IMR-90 (cell line): ENCODE data around the gene NT5E. TPM values are rescaled to one million over a fixed set of nuclear protein-coding genes. Genes with fewer than 3 reads are reported as not detected.

Experiments
- ATAC-seq: fragments of 200-7000 bp; cut with Tn5 transposase; 2 replicates; pipeline ENCODE4 v1.9.1; 2020; ENCODE audit warnings: low read depth, mild to moderate bottlenecking, moderate library complexity
- BruUV-seq: library from RNA; stranded (reverse); fragments of 400-500 nt; replicated peaks from 2 replicates; lab custom pipeline; 2021; lab: Mats Ljungman, UMichigan
- CTCF ChIA-PET: fragments of 300-600 bp; formaldehyde crosslinking; extraction: SDS; loops from one replicate; lab custom pipeline; 2021; ENCODE audit warnings: antibody characterized with exemption; lab: Yijun Ruan, JAX
- POLR2A ChIA-PET: fragments of 300-600 bp; sonication (Branson Sonifier 250); formaldehyde crosslinking; loops from one replicate; lab custom pipeline; 2022; ENCODE audit warnings: antibody characterized with exemption; ENCODE audit not compliant: unreplicated experiment; lab: Charles Lee
- DNase-seq: peaks from one replicate; pipeline ENCODE4 v3.0.0; 2013
- H2AFZ ChIP-seq: replicated peaks from 2 replicates; pipeline ENCODE3; 2013; ENCODE audit warnings: low read length, mild to moderate bottlenecking; ENCODE audit not compliant: poor library complexity
- H2AK5ac ChIP-seq: 2 replicates; pipeline ENCODE4 v1.6.1; 2013; ENCODE audit warnings: low read depth, low read length, inconsistent platforms
- H2AK9ac ChIP-seq: replicated peaks from 2 replicates; pipeline ENCODE3; 2013; ENCODE audit warnings: mild to moderate bottlenecking, low read depth, low read length, moderate library complexity; ENCODE audit not compliant: poor library complexity
- H2BK120ac ChIP-seq: 2 replicates; pipeline ENCODE4 v1.6.1; 2013; ENCODE audit warnings: low read depth, low read length, inconsistent platforms
- H2BK15ac ChIP-seq: 3 replicates; pipeline ENCODE4 v1.6.1; 2013; ENCODE audit warnings: low read depth, low read length, inconsistent platforms
- H2BK20ac ChIP-seq: 2 replicates; pipeline ENCODE4 v1.6.1; 2013; ENCODE audit warnings: low read depth, mild to moderate bottlenecking, inconsistent platforms, low read length, moderate library complexity
- H2BK5ac ChIP-seq: 2 replicates; pipeline ENCODE4 v1.6.1; 2013; ENCODE audit warnings: mild to moderate bottlenecking, low read depth, low read length, inconsistent platforms; ENCODE audit not compliant: poor library complexity, severe bottlenecking
- H3K14ac ChIP-seq: replicated peaks from 2 replicates; pipeline ENCODE4 v1.6.1; 2013; ENCODE audit warnings: low read depth, low read length, inconsistent platforms
- H3K18ac ChIP-seq: 2 replicates; pipeline ENCODE4 v1.6.1; 2013; ENCODE audit warnings: low read depth, low read length, control low read depth
- H3K23ac ChIP-seq: 2 replicates; pipeline ENCODE4 v1.6.1; 2013; ENCODE audit warnings: low read depth, low read length, inconsistent platforms
- H3K27ac ChIP-seq: 2 replicates; pipeline ENCODE4 v1.5.1; 2013; ENCODE audit warnings: mild to moderate bottlenecking, control low read depth, low read length; ENCODE audit not compliant: insufficient read depth
- H3K27me3 ChIP-seq: 2 replicates; pipeline ENCODE4 v1.6.1; 2013; ENCODE audit warnings: low read length; ENCODE audit not compliant: control insufficient read depth, insufficient read depth
- H3K36me3 ChIP-seq: 2 replicates; pipeline ENCODE4 v1.6.1; 2013; ENCODE audit warnings: low read length, mixed read lengths; ENCODE audit not compliant: control insufficient read depth, insufficient read depth
- H3K4ac ChIP-seq: 2 replicates; pipeline ENCODE4 v1.6.1; 2013; ENCODE audit warnings: low read depth, low read length, inconsistent platforms
- H3K4me1 ChIP-seq: 2 replicates; pipeline ENCODE4 v1.6.1; 2013; ENCODE audit warnings: low read length, mixed read lengths; ENCODE audit not compliant: control insufficient read depth, insufficient read depth
- H3K4me2 ChIP-seq: 2 replicates; pipeline ENCODE4 v1.6.1; 2013; ENCODE audit warnings: low read depth, mild to moderate bottlenecking, control low read depth, low read length, moderate library complexity
- H3K4me3 ChIP-seq: 2 replicates; pipeline ENCODE4 v1.5.1; 2013; ENCODE audit warnings: low read depth, mild to moderate bottlenecking, control low read depth, low read length, moderate library complexity; ENCODE audit not compliant: insufficient read depth
- H3K56ac ChIP-seq: 2 replicates; pipeline ENCODE4 v1.6.1; 2013; ENCODE audit warnings: low read length, inconsistent platforms; ENCODE audit not compliant: insufficient read depth; ENCODE audit errors: extremely low read depth
- H3K79me1 ChIP-seq, 2 experiments: 2 replicates each; pipeline ENCODE4 v1.6.1; 2013; ENCODE audit warnings: low read length in 2 of 2, inconsistent platforms in 1 of 2, low read depth in 1 of 2
- H3K9ac ChIP-seq: 2 replicates; pipeline ENCODE4 v1.6.1; 2013; ENCODE audit warnings: low read depth, low read length, control low read depth
- H3K9me1 ChIP-seq: 2 replicates; pipeline ENCODE4 v1.6.1; 2013; ENCODE audit warnings: low read length, inconsistent platforms; ENCODE audit not compliant: insufficient read depth
- H3K9me3 ChIP-seq: 2 replicates; pipeline ENCODE4 v1.6.1; 2013; ENCODE audit warnings: low read length; ENCODE audit not compliant: control insufficient read depth, insufficient read depth
- H4K20me1 ChIP-seq: 2 replicates; pipeline ENCODE4 v1.6.1; 2013; ENCODE audit warnings: low read length, inconsistent platforms; ENCODE audit not compliant: insufficient read depth
- H4K5ac ChIP-seq: 2 replicates; pipeline ENCODE4 v1.6.1; 2013; ENCODE audit warnings: mild to moderate bottlenecking, low read depth, low read length, control low read depth
- H4K8ac ChIP-seq, 2 experiments: 2 replicates each; pipeline ENCODE4 v1.6.1; 2013; ENCODE audit warnings: low read depth in 2 of 2, low read length in 2 of 2, control low read depth in 1 of 2, inconsistent platforms in 1 of 2
- H4K91ac ChIP-seq: 2 replicates; pipeline ENCODE4 v1.6.1; 2013; ENCODE audit warnings: low read depth, low read length, inconsistent platforms; ENCODE audit not compliant: insufficient read depth
- BHLHE40 ChIP-seq: fragments of 150-350 bp; IDR thresholded peaks from 2 replicates; pipeline ENCODE4 v1.6.1; 2016; ENCODE audit warnings: mild to moderate bottlenecking, low read depth, low read length
- CEBPB ChIP-seq: IDR thresholded peaks from 2 replicates; pipeline ENCODE4 v1.6.1; 2012; ENCODE audit warnings: low read depth, low read length, improper control_type of control experiment
- CHD1 ChIP-seq: IDR thresholded peaks from 2 replicates; pipeline ENCODE4 v1.6.1; 2012; ENCODE audit warnings: low read depth, low read length, improper control_type of control experiment
- FOS ChIP-seq: fragments of 150-350 bp; IDR thresholded peaks from 2 replicates; pipeline ENCODE4 v1.6.1; 2016; ENCODE audit warnings: low read depth, low read length
- MAFK ChIP-seq: IDR thresholded peaks from 2 replicates; pipeline ENCODE4 v1.6.1; 2012; ENCODE audit warnings: low read depth, low read length, improper control_type of control experiment
- MAZ ChIP-seq: IDR thresholded peaks from 2 replicates; pipeline ENCODE4 v1.6.1; 2012; ENCODE audit warnings: low read depth, mild to moderate bottlenecking, low read length, improper control_type of control experiment, moderate library complexity, borderline replicate concordance
- MXI1 ChIP-seq: IDR thresholded peaks from 2 replicates; pipeline ENCODE4 v1.6.1; 2012; ENCODE audit warnings: low read depth, mild to moderate bottlenecking, low read length, moderate library complexity, borderline replicate concordance
- NFE2L2 ChIP-seq: fragments of 150-350 bp; IDR thresholded peaks from 2 replicates; pipeline ENCODE4 v1.6.1; 2016; ENCODE audit warnings: low read depth, mild to moderate bottlenecking, low read length
- POLR2A ChIP-seq: IDR thresholded peaks from 2 replicates; pipeline ENCODE4 v1.6.1; 2012; ENCODE audit warnings: mild to moderate bottlenecking, low read depth, low read length
- RAD21 ChIP-seq: IDR thresholded peaks from 2 replicates; pipeline ENCODE4 v1.6.1; 2012; ENCODE audit warnings: low read length, improper control_type of control experiment
- RCOR1 ChIP-seq: IDR thresholded peaks from 2 replicates; pipeline ENCODE4 v1.6.1; 2012; ENCODE audit warnings: mild to moderate bottlenecking, low read length, improper control_type of control experiment; ENCODE audit not compliant: insufficient replicate concordance
- RFX5 ChIP-seq: IDR thresholded peaks from 2 replicates; pipeline ENCODE4 v1.8.0; 2012; ENCODE audit warnings: low read depth, mild to moderate bottlenecking, low read length, moderate library complexity
- SMC3 ChIP-seq: fragments of 150-350 bp; IDR thresholded peaks from 2 replicates; pipeline ENCODE4 v1.6.1; 2016; ENCODE audit warnings: low read depth, mild to moderate bottlenecking, antibody characterized with exemption, low read length, moderate library complexity
- USF2 ChIP-seq: fragments of 150-350 bp; IDR thresholded peaks from 2 replicates; pipeline ENCODE4 v1.6.1; 2017; ENCODE audit warnings: mild to moderate bottlenecking, antibody characterized with exemption, low read length, low read depth
- WGBS, 2 experiments: methylation state at CpG; one replicate each; pipeline versions ENCODE4 v1.1.5 to v1.1.7; 2013; ENCODE audit warnings: missing lambda C conversion rate in 2 of 2; ENCODE audit not compliant: insufficient read length in 1 of 2; ENCODE audit errors: extremely low coverage in 2 of 2; 5-methylcytosine and 5-hydroxymethylcytosine counted together
- dilution Hi-C: fragments of 300-500 bp; cut with HindIII; formaldehyde crosslinking; loops from one replicate; pipeline ENCODE4 v1.14.3; 2018; ENCODE audit warnings: low sequenced_read_pairs; ENCODE audit not compliant: unreplicated experiment
- in situ Hi-C: fragments of 300-500 bp; cut with MboI; formaldehyde crosslinking; loops from 3 replicates; pipeline ENCODE4 v1.14.3; 2019; ENCODE audit warnings: low sequenced_read_pairs, inconsistent platforms, mixed read lengths
- intact Hi-C: fragments of 100-400 bp; cut with micrococcal nuclease; formaldehyde crosslinking; loops from 2 replicates; pipeline ENCODE4 v1.10.0; 2022
- polyA plus RNA-seq, 3 experiments: library from polyadenylated mRNA; depleted of rRNA; stranded (reverse); fragments of >200 nt; gene quantifications; 2 replicates each; pipeline ENCODE4 v1.2.3, GENCODE V29; 2012; ENCODE audit warnings: low replicate concordance in 1 of 3
- total RNA-seq: library from RNA; depleted of rRNA; stranded (reverse); fragments of >200 nt; gene quantifications from 2 replicates; pipeline ENCODE4 v1.2.3, GENCODE V29; 2012
- TF ChIP-seq, protein P1 (sequence below): fragments of 150-350 bp; IDR thresholded peaks from 2 replicates; pipeline ENCODE4 v1.6.1; 2016; ENCODE audit warnings: low read depth, mild to moderate bottlenecking, low read length, moderate library complexity, borderline replicate concordance
- TF ChIP-seq, protein P2 (sequence below): conservative IDR thresholded peaks from 2 replicates; pipeline ENCODE4 v1.5.1; 2012; ENCODE audit warnings: mild to moderate bottlenecking, low read depth, low read length, improper control_type of control experiment

NT5E gene
- total and polyA plus RNA-seq, 2 of the 4 experiments (the other 2 are of a cell fraction): 153 to 280 TPM

DNA sequence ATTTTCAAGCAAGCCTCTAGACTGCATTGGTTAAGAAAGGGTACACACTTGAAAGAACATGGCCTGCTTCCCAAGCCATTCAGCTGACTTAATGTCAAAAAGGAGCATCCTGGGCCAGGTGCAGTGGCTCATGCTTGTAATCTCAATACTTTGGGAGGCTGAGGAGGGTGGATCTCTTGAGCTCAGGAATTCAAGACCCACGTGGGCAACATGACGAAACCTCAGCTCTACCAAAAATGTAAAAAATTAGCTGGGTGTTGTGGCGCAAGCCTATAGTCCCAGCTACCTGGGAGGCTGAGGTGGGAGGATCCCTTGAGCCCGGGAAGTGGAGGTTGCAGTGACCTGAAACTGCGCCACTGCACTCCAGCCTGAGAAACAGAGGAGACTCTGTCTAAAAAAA is 26.9 kb upstream of the NT5E start:
- no TSS peak for BruUV-seq
- Histone ChIP-seq H2BK20ac (peak overlapping the region; percentile 1; the same call in 1 of the 2 replicates), H3K4me2 (no peak overlapping the region), H3K14ac (no peak overlapping the region), H3K9ac (no peak overlapping the region), H3K9me3 (peaks cover 2% of the 10 kb centered on the region; the same call in 1 of the 2 replicates), H4K5ac (no peak overlapping the region), H3K36me3 (no peaks in the 10 kb centered on the region), H2AK5ac (no peak overlapping the region), H3K23ac (no peak overlapping the region), H3K79me1 (peaks cover 4 to 7% of the 10 kb centered on the region in 2 experiments; a peak in 1 of 4 replicates), H2BK5ac (peak overlapping the region; percentile 29), H4K8ac (peak overlapping the region in 1 of 2 experiments; percentile 22; a peak in 2 of 4 replicates), H3K4me3 (no peak overlapping the region), H3K18ac (0 out of 2 replicates have a peak overlapping the region, but pooled peaks have one; percentile 4), H2AFZ (peak overlapping the region; percentile 4), H3K56ac (no peak overlapping the region), H2BK120ac (peak overlapping the region; percentile 53), H3K9me1 (peaks cover 10% of the 10 kb centered on the region), H4K20me1 (no peaks in the 10 kb centered on the region), H3K27me3 (no peaks in the 10 kb centered on the region), H3K4ac (peak overlapping the region; percentile 15; the same call in 1 of the 2 replicates), H4K91ac (no peak overlapping the region; the same call in 1 of the 2 replicates), H3K4me1 (peaks cover 24% of the 10 kb centered on the region), H2AK9ac (no peak overlapping the region), H2BK15ac (no peak overlapping the region), H3K27ac (no peak overlapping the region)
- ChIA-PET POLR2A (no interaction called here), CTCF (no interaction called here)
- intact Hi-C loops (loop anchor here (2.0 kb wide), 2 partner anchors 14 to 26 kb away; no protein-coding TSS in a partner anchor), in situ Hi-C loops (no loop called here), dilution Hi-C loops (no loop called here)
- ATAC-seq (no peak), DNase-seq (no peak)
- WGBS, 2 experiments: no CpG with 5 or more reads among the region's 5 CpGs
- no peak for TF ChIP-seq BHLHE40
- TF ChIP-seq USF2: no peak
- no peak for TF ChIP-seq MXI1
- TF ChIP-seq SMC3: no peak
- TF ChIP-seq, protein P1, sequence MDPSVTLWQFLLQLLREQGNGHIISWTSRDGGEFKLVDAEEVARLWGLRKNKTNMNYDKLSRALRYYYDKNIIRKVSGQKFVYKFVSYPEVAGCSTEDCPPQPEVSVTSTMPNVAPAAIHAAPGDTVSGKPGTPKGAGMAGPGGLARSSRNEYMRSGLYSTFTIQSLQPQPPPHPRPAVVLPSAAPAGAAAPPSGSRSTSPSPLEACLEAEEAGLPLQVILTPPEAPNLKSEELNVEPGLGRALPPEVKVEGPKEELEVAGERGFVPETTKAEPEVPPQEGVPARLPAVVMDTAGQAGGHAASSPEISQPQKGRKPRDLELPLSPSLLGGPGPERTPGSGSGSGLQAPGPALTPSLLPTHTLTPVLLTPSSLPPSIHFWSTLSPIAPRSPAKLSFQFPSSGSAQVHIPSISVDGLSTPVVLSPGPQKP: no peak
- TF ChIP-seq MAZ: no peak
- TF ChIP-seq RFX5: no peak
- no peak for TF ChIP-seq POLR2A
- TF ChIP-seq RCOR1: no peak
- no peak for TF ChIP-seq MAFK
- TF ChIP-seq FOS: no peak
- no peak for TF ChIP-seq RAD21
- TF ChIP-seq CEBPB: no peak
- TF ChIP-seq, protein P2, sequence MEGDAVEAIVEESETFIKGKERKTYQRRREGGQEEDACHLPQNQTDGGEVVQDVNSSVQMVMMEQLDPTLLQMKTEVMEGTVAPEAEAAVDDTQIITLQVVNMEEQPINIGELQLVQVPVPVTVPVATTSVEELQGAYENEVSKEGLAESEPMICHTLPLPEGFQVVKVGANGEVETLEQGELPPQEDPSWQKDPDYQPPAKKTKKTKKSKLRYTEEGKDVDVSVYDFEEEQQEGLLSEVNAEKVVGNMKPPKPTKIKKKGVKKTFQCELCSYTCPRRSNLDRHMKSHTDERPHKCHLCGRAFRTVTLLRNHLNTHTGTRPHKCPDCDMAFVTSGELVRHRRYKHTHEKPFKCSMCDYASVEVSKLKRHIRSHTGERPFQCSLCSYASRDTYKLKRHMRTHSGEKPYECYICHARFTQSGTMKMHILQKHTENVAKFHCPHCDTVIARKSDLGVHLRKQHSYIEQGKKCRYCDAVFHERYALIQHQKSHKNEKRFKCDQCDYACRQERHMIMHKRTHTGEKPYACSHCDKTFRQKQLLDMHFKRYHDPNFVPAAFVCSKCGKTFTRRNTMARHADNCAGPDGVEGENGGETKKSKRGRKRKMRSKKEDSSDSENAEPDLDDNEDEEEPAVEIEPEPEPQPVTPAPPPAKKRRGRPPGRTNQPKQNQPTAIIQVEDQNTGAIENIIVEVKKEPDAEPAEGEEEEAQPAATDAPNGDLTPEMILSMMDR: no peak
- TF ChIP-seq NFE2L2: no peak
- no peak for TF ChIP-seq CHD1
